ENCODE measurements around the gene HOXB2. TPM values are rescaled to one million over a fixed set of nuclear protein-coding genes. Genes with fewer than 3 reads are reported as not detected.

Gene HOXB2
- total and polyA plus RNA-seq, 2 of the 8 experiments (the other 6 are each of a cell fraction or from before 2014, with no cell fraction given), result not detected

DNA sequence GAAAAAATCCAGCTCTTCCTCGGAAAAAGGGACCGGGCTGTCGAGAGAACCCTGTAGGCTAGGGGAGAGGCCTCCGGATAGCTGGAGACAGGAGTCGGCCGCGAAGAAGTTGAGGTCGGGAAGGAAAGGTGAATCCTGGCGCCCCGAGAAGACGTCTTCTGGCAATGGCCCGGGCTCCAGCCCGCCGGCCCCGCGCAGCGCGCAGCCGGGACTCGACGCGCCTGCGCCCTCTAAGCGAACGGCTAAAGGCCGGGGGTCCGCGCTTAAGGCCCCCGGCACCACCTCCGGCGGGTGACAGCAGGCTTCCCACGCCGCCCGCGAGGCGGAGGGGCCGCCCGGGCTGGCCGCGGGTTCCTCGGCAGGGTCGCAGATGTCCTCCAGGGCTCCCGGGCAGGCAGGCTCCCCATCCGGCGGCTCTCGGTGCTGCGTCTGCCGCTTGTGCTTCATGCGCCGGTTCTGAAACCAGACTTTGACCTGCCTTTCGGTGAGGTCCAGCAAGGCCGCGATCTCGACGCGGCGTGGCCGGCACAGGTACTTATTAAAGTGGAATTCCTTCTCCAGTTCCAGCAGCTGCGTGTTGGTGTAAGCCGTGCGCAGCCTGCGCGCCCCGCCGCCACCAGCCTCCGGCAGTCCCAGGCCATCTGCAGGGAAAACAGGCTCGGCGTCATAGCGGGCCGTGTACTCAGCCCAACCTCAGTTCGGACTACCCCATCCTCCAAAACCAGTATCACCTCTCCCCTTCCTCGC, 1.6 kb downstream of the HOXB2 start:
- Histone ChIP-seq H3K27ac (ENCODE audit: low read depth, low read length) (no peak overlapping the region), H3K23ac (ENCODE audit: insufficient read length) (no peak overlapping the region), H3K9me3 (ENCODE audit: insufficient read depth in 2 of 2, low read depth in 1 of 2, low read length in 1 of 2) (no peaks in the 10 kb centered on the region), H3K4me3 (ENCODE audit: extremely low read depth in 1 of 4, insufficient read depth in 2 of 4, low read depth in 3 of 4, low read length in 4 of 4) (peak overlapping the region in 2 of 4 experiments; percentile 11 to 38; a peak in 4 of 8 replicates), H3K27me3 (replicated peaks in 1 of 4; ENCODE audit: control insufficient read depth in 3 of 4, extremely low read depth in 1 of 4, insufficient read depth in 3 of 4, low read length in 3 of 4) (peaks cover 82 to 96% (median 93%) of the 10 kb centered on the region in 4 experiments), H2AK5ac (ENCODE audit: low read depth, low read length) (no peak overlapping the region), H3K9ac (replicated peaks in 1 of 4; ENCODE audit: extremely low read depth in 1 of 4, low read depth in 3 of 4, low read length in 3 of 4) (no peak overlapping the region), H3K36me3 (ENCODE audit: control insufficient read depth in 2 of 4, insufficient read depth in 4 of 4, low read length in 3 of 4) (peaks cover 0 to 3% (median 0%) of the 10 kb centered on the region in 4 experiments; a peak in 1 of 8 replicates), H2BK20ac (ENCODE audit: low read length) (no peak overlapping the region), H2BK5ac (ENCODE audit: low read depth, low read length) (no peak overlapping the region), H2AFZ (ENCODE audit: low read length) (no peak overlapping the region), H3K18ac (ENCODE audit: extremely low read depth, low read length) (no peak overlapping the region), H3K4me2 (ENCODE audit: insufficient read depth in 1 of 2, low read depth in 2 of 2, low read length in 2 of 2) (peak overlapping the region; percentile 47 to 91), H4K91ac (replicated peaks; ENCODE audit: insufficient read length, low read length) (no peak overlapping the region), H4K8ac (ENCODE audit: extremely low read depth, insufficient read depth, low read length) (peak overlapping the region; percentile 11; the same call in 1 of the 2 replicates), H2BK120ac (replicated peaks; ENCODE audit: low read depth, low read length) (no peak overlapping the region), H3K79me1 (ENCODE audit: low read depth, low read length) (no peaks in the 10 kb centered on the region), H3K56ac (replicated peaks; ENCODE audit: insufficient read length, low read depth, low read length) (no peak overlapping the region), H2BK15ac (ENCODE audit: low read length) (no peak overlapping the region; the same call in 1 of the 2 replicates), H3K23me2 (ENCODE audit: low read depth, low read length) (no peaks in the 10 kb centered on the region; the same call in 1 of the 2 replicates), H4K5ac (ENCODE audit: insufficient read length, low read depth, low read length) (no peak overlapping the region), H3K4ac (replicated peaks; ENCODE audit: insufficient read length, low read depth, low read length) (no peak overlapping the region), H4K20me1 (replicated peaks in 1 of 2; ENCODE audit: control insufficient read depth in 1 of 2, insufficient read depth in 2 of 2, low read length in 2 of 2) (peaks cover 5 to 10% of the 10 kb centered on the region in 2 experiments), H3K79me2 (ENCODE audit: control insufficient read depth in 1 of 2, insufficient read depth in 2 of 2, low read length in 2 of 2) (no peaks in the 10 kb centered on the region), H2BK12ac (ENCODE audit: low read depth, low read length) (0 out of 2 replicates have a peak overlapping the region, but pooled peaks have one; percentile 2), H3K14ac (ENCODE audit: insufficient read length) (no peak overlapping the region), H3K4me1 (replicated peaks in 1 of 4; ENCODE audit: control insufficient read depth in 3 of 4, insufficient read depth in 4 of 4, low read length in 3 of 4) (peaks cover under 1 to 18% (median 12%) of the 10 kb centered on the region in 4 experiments)
- no peak for FAIRE-seq
- 3% methylated on average over 37 of the region's 72 CpGs; no CpG with 5 or more reads in 1 of the 2 experiments for WGBS, 2 experiments (ENCODE audit: extremely low coverage in 1 of 2, insufficient coverage in 1 of 2, insufficient read length in 1 of 2, insufficient replicate concordance in 2 of 2, low coverage in 1 of 2, low lambda C conversion rate in 2 of 2, missing lambda C conversion rate in 1 of 2)
- ChIA-PET CTCF (ENCODE audit: partially characterized antibody) (interaction anchor here (0.7 to 1.6 kb wide), 2 partner anchors 47 to 51 kb away, joined by 3 to 4 read pairs; partner anchors contain the start of gene HOXB3), POLR2A (ENCODE audit: partially characterized antibody) (interaction anchor here (0.6 to 1.5 kb wide), 3 partner anchors 14 to 1670 kb away, joined by 3 to 4 read pairs (median 4); no protein-coding TSS in a partner anchor)
- DNase-seq (ENCODE audit: low read depth in 1 of 2, low spot score in 2 of 2), result peak in 1 of 2 experiments; percentile 84
- peak; percentile 98 for TF ChIP-seq SUZ12 (IDR thresholded peaks at IDR 0.05; ENCODE audit: low read length)
- TF ChIP-seq RNF2 (IDR thresholded peaks at IDR 0.05; ENCODE audit: borderline replicate concordance, low read depth, low read length, missing control alignments, poor library complexity, severe bottlenecking), result peak; percentile 96
- TF ChIP-seq EZH2 (IDR thresholded peaks at IDR 0.05; ENCODE audit: low read depth, low read length, severe bottlenecking), result peak; percentile 99
- TF ChIP-seq TCF12 (IDR thresholded peaks at IDR 0.05; ENCODE audit: low read depth, low read length), result 0 out of 2 replicates have a peak, but pooled peaks have one; percentile 46
- TF ChIP-seq RFX5 (IDR thresholded peaks at IDR 0.05; ENCODE audit: borderline replicate concordance, low read depth, low read length), result no peak
- 0 out of 2 replicates have a peak, but pooled peaks have one; percentile 28 for TF ChIP-seq GABPA (IDR thresholded peaks at IDR 0.05; ENCODE audit: borderline replicate concordance, insufficient read depth, low read length)
- TF ChIP-seq, protein P1, sequence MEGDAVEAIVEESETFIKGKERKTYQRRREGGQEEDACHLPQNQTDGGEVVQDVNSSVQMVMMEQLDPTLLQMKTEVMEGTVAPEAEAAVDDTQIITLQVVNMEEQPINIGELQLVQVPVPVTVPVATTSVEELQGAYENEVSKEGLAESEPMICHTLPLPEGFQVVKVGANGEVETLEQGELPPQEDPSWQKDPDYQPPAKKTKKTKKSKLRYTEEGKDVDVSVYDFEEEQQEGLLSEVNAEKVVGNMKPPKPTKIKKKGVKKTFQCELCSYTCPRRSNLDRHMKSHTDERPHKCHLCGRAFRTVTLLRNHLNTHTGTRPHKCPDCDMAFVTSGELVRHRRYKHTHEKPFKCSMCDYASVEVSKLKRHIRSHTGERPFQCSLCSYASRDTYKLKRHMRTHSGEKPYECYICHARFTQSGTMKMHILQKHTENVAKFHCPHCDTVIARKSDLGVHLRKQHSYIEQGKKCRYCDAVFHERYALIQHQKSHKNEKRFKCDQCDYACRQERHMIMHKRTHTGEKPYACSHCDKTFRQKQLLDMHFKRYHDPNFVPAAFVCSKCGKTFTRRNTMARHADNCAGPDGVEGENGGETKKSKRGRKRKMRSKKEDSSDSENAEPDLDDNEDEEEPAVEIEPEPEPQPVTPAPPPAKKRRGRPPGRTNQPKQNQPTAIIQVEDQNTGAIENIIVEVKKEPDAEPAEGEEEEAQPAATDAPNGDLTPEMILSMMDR (IDR thresholded peaks at IDR 0.05; ENCODE audit: control extremely low read depth in 1 of 3, insufficient read depth in 1 of 3, low read depth in 1 of 3, low read length in 3 of 3), result peak in 1 of 3 experiments; percentile 16; a peak in 1 of 4 replicates
